Hematopoietic multipotent progenitor cell (in vitro differentiated cells): ENCODE measurements around the gene THAP8. TPM values are rescaled to one million over a fixed set of nuclear protein-coding genes. Genes with fewer than 3 reads are reported as not detected.
A peak's percentile ranks its signal among the peaks of the same experiment; 100 is the strongest.

Source experiments
- DNase-seq, 3 donors: peaks; one replicate each; pipeline ENCODE4 v3.0.0-alpha.2; 2011 to 2015; ENCODE audit warnings: low read depth in 2 of 3, low spot score in 2 of 3
- total RNA-seq: library from RNA; depleted of rRNA; stranded (reverse); fragments of >200 nt; gene quantifications from one replicate; pipeline ENCODE4 v1.2.3, GENCODE V29; 2012

The THAP8 gene
- total RNA-seq, 1 donor, result 8.3 TPM

GRCh38 chr19:36031308-36031707 is 22.8 kb downstream of the THAP8 start:
- no peak for DNase-seq

DNA sequence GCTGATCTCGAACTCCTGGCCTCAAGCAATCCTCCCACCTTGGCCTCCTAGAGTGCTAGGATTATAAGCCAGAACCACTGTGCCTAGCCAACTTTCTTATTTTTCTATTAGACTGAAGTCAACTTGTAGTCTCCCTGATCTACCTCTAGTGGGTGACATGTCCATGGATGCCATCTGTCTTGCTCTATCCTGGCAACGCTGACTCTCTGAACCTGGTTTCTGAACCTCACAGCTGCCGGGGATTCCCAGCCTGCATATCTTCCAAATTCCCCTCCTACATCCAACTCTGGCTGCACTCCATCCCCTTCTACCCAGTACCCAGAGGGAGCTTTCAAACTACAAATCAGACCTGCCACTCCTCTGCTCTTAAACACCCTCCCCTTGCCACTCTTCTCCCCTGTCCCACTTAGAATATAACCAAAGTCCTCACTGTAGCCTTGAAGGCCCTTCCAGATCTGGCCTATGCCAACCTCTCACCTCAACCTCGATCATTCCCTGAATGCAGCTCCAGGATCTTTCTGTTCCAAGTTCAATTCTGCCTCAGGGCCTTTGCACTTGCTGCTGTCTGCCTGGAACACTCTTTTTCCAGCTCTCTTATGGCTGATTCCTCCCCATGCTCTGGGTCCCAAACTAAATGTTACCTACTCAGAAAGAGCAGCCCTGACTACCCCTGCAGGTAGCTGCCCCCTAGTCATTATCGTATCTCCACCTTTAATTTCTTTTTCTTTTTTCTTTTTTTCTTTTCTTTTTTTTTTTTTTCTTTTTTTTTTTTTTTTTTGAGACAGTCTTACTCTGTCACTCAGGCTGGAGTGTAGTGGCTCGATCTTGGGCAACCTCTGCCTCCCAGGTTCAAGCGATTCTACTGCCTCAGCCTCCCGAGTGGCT is 23.6 kb downstream of the THAP8 start:
- no peak for DNase-seq

DNA sequence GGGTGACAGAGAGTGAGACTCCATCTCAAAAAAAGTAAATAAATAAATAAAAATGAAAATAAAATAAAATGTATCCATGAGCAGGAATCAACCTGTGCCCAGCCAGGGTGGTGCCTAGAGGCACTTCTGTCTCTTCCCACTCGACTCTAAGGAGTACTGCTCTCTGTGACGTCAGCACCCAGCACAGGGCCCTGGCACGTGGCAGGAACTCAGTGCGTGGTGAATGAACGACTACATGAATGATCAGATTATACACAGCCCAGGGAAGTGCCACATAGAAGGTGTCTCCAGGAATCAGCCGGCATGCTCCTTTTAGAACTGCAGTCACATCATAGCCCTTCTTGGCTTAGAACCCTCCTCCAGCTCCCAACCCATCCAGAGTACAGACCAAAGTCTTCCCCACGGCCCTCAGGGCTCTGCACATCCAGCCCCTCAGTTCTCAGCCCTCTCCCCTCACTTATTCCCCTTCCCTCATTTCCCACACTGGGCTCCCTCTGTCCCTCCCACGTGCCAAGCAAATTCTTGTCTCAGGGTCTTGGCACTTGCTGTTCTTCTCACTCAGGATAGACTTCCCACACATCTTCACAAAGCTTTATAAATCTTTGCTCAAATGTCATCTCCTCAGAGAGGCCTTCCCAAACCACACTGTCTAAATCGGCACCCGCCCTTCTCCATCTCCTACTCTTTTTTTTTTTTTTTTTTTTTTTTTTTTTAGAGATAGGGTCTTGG is 25.6 kb downstream of the THAP8 start:
- DNase-seq, result no peak

- DNase-seq, result no peak
These were observed 26.4 kb downstream of the THAP8 start for GRCh38 chr19:36027696-36028095.

DNA sequence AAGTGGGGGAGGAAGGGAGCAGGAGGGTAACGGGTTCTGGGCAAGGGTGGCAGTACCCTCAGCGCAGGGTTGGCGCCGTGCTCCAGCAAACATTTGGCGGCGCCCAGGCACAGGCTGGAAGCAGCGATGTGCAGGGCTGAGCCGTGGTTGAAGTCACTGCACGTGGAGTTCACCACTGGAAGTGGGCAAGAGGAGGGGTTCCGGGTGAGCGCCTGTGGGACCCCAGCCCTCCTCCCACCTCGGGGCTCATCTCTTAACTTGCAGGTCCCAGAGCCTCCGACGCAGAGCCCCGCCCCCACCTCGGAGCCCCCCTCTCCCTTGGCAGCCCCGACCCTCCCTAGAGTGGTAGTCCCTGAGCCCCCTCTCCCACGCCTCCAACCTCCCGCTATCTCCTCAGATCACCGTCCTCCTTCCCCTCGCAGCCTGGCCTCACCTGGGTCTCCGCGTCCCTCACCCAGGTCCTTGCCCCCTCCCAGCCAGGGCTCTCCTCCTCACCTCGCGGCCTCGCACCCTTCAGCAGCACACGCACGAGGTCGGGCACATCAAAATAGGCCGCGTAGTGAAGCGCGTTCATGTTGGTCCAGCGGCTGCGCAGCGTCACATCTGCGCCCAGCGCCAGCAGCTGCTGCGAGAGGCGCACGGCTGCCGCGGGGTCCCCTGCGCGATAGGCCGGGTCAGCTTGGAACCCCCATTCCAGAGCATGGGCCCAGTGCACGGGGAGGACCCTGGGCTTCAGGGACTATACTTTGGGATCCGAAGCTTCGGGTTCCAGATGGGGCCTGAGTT is 27.8 kb downstream of the THAP8 start:
- no peak for DNase-seq

DNA sequence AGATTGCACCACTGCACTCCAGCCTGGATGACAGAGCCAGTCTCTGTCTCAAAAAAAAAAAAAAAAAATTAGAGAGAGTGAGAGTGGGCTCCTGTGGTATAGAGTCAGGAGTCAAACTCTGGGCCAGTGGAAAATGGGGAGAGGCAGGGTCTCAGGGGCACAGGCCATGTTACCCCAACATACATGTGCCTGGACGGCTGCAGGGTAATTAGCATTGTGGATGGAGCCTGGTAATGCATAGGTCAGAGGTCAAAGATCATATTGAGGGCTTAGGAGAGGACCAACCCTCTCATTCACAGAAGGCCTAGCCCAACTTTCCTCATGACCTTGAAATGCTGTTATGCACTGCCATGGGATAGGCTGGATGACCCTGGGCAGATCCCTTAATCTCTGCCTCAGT is 28.5 kb downstream of the THAP8 start:
- DNase-seq, result no peak

- DNase-seq, result no peak
These were observed 30.7 kb downstream of the THAP8 start for GRCh38 chr19:36023432-36023831.

GRCh38 chr19:36019061-36019670 is 34.9 kb downstream of the THAP8 start:
- DNase-seq, result no peak

DNA sequence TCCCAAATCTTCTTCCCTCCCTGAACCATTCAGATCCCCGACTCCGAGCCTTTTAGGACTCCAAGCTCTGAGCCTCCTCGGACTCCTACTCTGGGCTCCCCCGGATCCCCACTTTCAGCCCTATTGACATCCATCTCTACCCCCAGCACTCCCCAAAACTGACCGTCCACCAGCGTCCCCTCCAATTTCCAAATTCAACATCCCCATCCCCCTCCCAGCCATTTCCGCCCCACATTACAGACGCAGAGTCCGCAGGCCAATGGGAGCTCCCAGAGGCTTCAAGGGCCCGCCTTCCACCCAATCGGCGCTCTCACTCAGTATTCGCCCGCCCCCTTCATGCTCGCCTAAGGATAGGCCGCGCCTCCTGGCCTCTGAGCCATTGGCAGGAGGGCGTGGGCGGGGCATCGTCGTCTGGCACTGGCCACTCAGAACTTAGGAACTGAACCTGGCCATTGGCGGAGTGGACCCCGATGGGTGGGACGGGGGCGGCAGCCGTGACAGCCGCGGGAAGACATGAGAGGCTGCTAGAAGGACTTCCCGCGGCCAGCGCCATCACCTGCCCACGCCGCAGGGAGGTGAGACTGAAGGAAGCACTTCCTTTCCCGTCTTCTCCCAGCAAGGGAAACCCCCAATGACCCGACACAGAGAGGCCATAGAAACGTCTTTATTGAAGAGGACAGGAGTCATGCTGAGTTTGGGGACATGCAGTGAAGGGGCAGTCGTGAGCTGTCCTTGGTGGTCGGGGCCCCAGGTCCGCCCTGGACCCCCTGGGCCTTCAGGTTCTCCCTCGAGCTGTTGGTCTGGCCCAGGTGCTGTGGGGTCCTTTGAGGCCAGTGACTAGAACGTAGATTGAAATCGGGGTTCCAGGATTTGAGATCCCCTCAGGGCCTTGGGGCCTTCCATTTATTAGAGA is 39.8 kb downstream of the THAP8 start, which contains the start of gene ALKBH6:
Gene ALKBH6, minus strand, starts transcription at position 202 of the 913 bp plus-strand sequence. CDS start 816 bp downstream, outside the sequence.
- DNase-seq, result peak; percentile 88 to 99 (median 97)

GRCh38 chr19:36013280-36014011 is 40.6 kb downstream of the THAP8 start:
- DNase-seq, result no peak

GRCh38 chr19:36010402-36010801 is 43.7 kb downstream of the THAP8 start:
- no peak for DNase-seq

DNA sequence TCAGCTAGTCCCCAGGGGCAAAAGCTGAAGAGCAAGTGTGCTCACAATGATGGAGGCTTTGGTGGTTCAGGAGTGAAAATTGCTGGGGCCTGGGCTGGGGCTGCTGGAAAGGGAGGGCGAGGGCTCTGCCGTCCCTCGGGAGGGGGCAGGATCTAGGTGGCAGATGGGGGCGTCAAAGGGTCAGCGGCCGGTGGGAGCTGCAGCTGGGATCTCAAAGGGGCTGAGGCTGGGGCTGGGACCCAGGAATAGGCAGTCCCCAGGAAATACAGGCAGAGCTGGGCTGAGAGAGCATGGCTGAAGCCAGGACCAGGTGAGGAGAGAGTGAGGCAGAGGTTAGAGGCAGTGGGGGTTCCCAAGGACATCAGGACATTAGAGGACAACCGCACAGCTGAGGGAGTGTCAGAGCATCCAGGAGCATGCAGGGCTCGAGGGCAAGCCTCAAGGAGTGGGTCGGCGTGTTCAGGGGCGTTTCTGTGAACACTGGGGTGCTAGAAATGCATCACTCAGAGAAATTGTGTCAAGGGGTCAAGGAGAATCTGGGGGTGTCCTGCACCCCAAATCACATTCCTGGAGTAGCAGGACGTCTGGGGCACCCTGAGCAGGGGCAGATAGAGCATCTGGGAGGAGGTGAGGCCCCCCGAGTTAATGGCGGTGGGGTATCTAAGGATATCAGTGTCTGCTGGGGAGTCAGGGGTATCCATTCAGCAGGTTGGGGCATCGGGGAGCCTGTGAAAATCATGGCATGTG is 44.3 kb downstream of the THAP8 start:
- DNase-seq, result no peak

GRCh38 chr19:36009220-36009619 is 44.9 kb downstream of the THAP8 start:
- DNase-seq, result peak in 1 of 3 donors; percentile 30

DNA sequence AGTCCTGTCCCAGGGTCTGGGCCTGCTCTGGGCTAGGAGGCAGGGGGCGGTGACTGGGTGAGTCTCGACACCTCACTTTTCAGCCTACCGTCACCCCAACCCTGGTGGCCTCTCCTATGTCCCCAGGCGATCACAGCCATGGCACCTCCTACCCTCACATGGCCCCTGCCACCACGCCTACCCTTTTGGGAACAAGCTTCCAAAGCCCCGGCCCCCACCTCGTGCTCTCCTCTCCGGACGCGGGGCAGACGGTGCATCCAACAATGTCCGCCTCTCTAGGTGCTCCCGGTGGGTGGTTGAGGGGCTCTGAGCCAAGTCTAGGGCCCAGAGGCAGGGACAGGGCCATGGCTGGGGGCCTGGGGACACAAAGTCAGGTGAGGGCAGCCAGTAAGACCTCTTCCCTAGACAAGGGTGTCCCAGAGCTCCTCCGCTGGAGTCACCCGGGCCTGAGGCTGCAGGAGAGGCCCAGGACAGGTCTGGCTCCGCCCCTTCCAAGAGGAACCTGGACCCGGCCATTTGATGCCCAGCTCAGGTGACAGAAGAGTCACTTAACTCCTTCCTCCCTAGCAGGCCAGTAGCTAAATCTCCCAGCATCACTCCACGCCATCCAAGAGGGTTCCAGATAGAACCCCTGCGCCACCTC is 45.6 kb downstream of the THAP8 start, which contains the start of gene SYNE4:
Gene SYNE4, minus strand, starts transcription at position 478 of the 643 bp plus-strand sequence. Its CDS starts 132 bp downstream, at position 346.
- DNase-seq, result no peak

GRCh38 chr19:36006955-36007354 is 47.1 kb downstream of the THAP8 start:
- DNase-seq, result no peak

DNA sequence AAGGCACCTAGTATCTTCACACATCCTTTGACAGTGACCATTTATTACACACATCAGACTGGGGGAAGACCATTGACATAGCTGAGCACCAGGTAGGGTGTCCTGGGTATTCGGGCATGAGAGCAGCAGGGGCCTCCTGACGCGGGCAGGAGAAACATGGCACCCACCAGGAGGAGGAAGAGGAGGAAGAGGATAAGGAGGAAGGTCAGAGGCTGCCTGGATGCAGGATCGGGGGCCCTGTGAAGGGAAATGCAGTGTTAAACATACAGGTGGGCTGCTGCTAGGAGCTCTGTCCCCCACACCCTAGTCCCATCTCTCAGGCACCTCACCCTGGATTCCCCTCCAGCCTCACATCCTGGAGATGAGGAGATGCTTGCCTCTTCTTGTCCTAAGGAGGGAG is 50.8 kb downstream of the THAP8 start:
- DNase-seq, result no peak

GRCh38 chr19:36001605-36002004 is 52.5 kb downstream of the THAP8 start:
- DNase-seq, result no peak
